ENCODE results near the gene GNAQ. TPM values are rescaled to one million over a fixed set of nuclear protein-coding genes. Genes with fewer than 3 reads are reported as not detected.

Gene GNAQ
- total RNA-seq, 1 experiment from 2014 or later: 48.6 TPM

DNA sequence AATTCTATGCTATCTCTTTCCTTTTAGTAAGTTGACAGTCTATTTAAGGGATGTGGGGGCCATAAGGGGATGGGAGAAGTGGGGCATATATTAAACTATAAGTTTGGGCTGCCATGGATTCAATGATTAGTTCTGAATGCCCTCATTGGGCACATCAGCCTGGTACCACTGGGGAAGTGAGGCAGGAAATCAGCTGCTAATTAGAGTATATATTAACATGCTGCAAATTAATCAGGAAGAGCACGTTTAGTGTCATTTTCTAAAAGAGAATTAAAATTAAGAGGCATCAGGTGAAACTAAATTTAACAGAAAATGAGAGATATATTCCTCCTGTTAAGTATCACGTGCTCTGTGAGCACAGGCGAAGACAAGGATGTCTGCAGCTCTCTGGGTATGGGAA lies 260.4 kb downstream of the GNAQ start:
- no peak overlapping the region for H3K14ac ChIP-seq (ENCODE audit: insufficient read depth, low read length)
- H2BK15ac ChIP-seq (ENCODE audit: low read depth, low read length): no peak overlapping the region
- no peaks in the 10 kb centered on the region for H3K4me1 Mint-ChIP-seq
- no CpG with 5 or more reads among the region's 3 CpGs for WGBS (ENCODE audit: extremely low coverage, insufficient read length, low lambda C conversion rate)
- no peak overlapping the region for H3K56ac ChIP-seq (ENCODE audit: insufficient read length, low read depth, low read length)
- H3K27me3 ChIP-seq (ENCODE audit: insufficient read depth, low read length): no peaks in the 10 kb centered on the region
- H3K79me1 ChIP-seq (ENCODE audit: insufficient read depth, low read depth, low read length, poor library complexity, severe bottlenecking): no peaks in the 10 kb centered on the region
- no peak overlapping the region for H4K8ac ChIP-seq (replicated peaks; ENCODE audit: insufficient read length, low read depth, low read length)
- no peak overlapping the region for H4K91ac ChIP-seq (ENCODE audit: insufficient read length, low read depth, low read length)
- H2BK120ac ChIP-seq (ENCODE audit: low read depth, low read length, poor library complexity, severe bottlenecking): no peak overlapping the region
- no peak overlapping the region for H2BK12ac ChIP-seq (ENCODE audit: insufficient read length, low read depth, low read length)
- no peak overlapping the region for H3T11ph ChIP-seq (ENCODE audit: low read length)
- no peaks in the 10 kb centered on the region for H4K20me1 ChIP-seq (ENCODE audit: control insufficient read depth, insufficient read depth, insufficient read length)
- H2BK5ac ChIP-seq (ENCODE audit: insufficient read length, low read length): no peak overlapping the region
- no peak overlapping the region for H2AFZ ChIP-seq (ENCODE audit: low read length)
- H3K18ac ChIP-seq (ENCODE audit: insufficient read length, low read depth, low read length): no peak overlapping the region
- no peak overlapping the region for H3K4me3 Mint-ChIP-seq
- H3K23me2 ChIP-seq (ENCODE audit: insufficient read length, low read depth, low read length, poor library complexity, severe bottlenecking): no peaks in the 10 kb centered on the region
- no peaks in the 10 kb centered on the region for H3K79me2 ChIP-seq (ENCODE audit: insufficient read depth, low read length)
- no peak overlapping the region for H4K5ac ChIP-seq (ENCODE audit: insufficient read length, low read depth, low read length)
- no peak overlapping the region for H2AK5ac ChIP-seq (ENCODE audit: insufficient read length, low read length)
- TF ChIP-seq, protein P1, sequence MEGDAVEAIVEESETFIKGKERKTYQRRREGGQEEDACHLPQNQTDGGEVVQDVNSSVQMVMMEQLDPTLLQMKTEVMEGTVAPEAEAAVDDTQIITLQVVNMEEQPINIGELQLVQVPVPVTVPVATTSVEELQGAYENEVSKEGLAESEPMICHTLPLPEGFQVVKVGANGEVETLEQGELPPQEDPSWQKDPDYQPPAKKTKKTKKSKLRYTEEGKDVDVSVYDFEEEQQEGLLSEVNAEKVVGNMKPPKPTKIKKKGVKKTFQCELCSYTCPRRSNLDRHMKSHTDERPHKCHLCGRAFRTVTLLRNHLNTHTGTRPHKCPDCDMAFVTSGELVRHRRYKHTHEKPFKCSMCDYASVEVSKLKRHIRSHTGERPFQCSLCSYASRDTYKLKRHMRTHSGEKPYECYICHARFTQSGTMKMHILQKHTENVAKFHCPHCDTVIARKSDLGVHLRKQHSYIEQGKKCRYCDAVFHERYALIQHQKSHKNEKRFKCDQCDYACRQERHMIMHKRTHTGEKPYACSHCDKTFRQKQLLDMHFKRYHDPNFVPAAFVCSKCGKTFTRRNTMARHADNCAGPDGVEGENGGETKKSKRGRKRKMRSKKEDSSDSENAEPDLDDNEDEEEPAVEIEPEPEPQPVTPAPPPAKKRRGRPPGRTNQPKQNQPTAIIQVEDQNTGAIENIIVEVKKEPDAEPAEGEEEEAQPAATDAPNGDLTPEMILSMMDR (conservative IDR thresholded peaks at IDR 0.05): no peak
- no peaks in the 10 kb centered on the region for H3K27me3 Mint-ChIP-seq (ENCODE audit: low read depth)
- DNase-seq: no peak
- no peak overlapping the region for H3K4ac ChIP-seq (ENCODE audit: low read depth, low read length)
- peaks cover 1 to 4% (median 3%) of the 10 kb centered on the region in 3 experiments; a peak in 5 of 7 replicates for H3K36me3 Mint-ChIP-seq (ENCODE audit: insufficient read depth in 1 of 3, low read depth in 3 of 3)
- H3K4me1 ChIP-seq (ENCODE audit: insufficient read depth, low read length): no peaks in the 10 kb centered on the region
- H3K4me2 ChIP-seq (ENCODE audit: insufficient read depth, insufficient read length, low read length): no peak overlapping the region
- H2BK20ac ChIP-seq (ENCODE audit: low read depth, low read length, poor library complexity, severe bottlenecking): no peak overlapping the region
- H3K27ac Mint-ChIP-seq: 0 out of 7 replicates have a peak overlapping the region, but pooled peaks of 1 of the 3 experiments have one; percentile 35
- H3K27ac ChIP-seq (ENCODE audit: insufficient read length, low read depth, low read length): no peak overlapping the region
- no peaks in the 10 kb centered on the region; a peak in 1 of 5 replicates for H3K9me3 Mint-ChIP-seq
- H3K9me3 ChIP-seq (ENCODE audit: control insufficient read depth, low read depth, low read length): no peaks in the 10 kb centered on the region
- no peak overlapping the region for H3K9ac ChIP-seq (ENCODE audit: extremely low read depth, insufficient read length, low read length)
- H3K23ac ChIP-seq (ENCODE audit: insufficient read length, low read depth, low read length): no peak overlapping the region
